Caco-2 (cell line): ENCODE results near the gene LRRK2. TPM values are rescaled to one million over a fixed set of nuclear protein-coding genes. Genes with fewer than 3 reads are reported as not detected.

Source experiments
- BruUV-seq: library from RNA; stranded (reverse); fragments of 400-500 nt; replicated peaks from 2 replicates; lab custom pipeline; 2021; lab: Mats Ljungman, UMichigan
- CTCF ChIA-PET: fragments of 300-600 bp; sonication (Branson Sonifier 250); formaldehyde crosslinking; loops from one replicate; lab custom pipeline; 2022; ENCODE audit warnings: antibody characterized with exemption; lab: Charles Lee
- POLR2A ChIA-PET: fragments of 300-600 bp; sonication (Branson Sonifier 250); formaldehyde crosslinking; loops from one replicate; lab custom pipeline; 2022; ENCODE audit warnings: antibody characterized with exemption; lab: Charles Lee
- DNase-seq, 2 experiments: peaks; one replicate each; pipeline versions ENCODE4 v3.0.0 to v3.0.0-alpha.2; 2020 to 2022
- H3K27me3 ChIP-seq: replicated peaks from 2 replicates; pipeline ENCODE4 v1.6.0; 2011; ENCODE audit warnings: low read length; ENCODE audit not compliant: control insufficient read depth, insufficient read depth
- H3K36me3 ChIP-seq: 2 replicates; pipeline ENCODE4 v1.5.1; 2011; ENCODE audit warnings: low read length; ENCODE audit not compliant: control insufficient read depth, insufficient read depth
- H3K4me1 ChIP-seq: fragments of 250-450 bp; sonication (Bioruptor Pico); 2 replicates; pipeline ENCODE4 v1.5.1; 2020; ENCODE audit warnings: mild to moderate bottlenecking
- H3K4me3 ChIP-seq: 2 replicates; pipeline ENCODE4 v1.5.1; 2011; ENCODE audit warnings: low read depth, mild to moderate bottlenecking, control low read depth, low read length
- H3K9me3 ChIP-seq: fragments of 250-450 bp; sonication (Bioruptor Pico); 2 replicates; pipeline ENCODE4 v1.5.1; 2020; ENCODE audit warnings: mild to moderate bottlenecking, moderate library complexity
- H3K27ac Mint-ChIP-seq: one replicate; pipeline ENCODE4 v1.8.0; 2022; ENCODE audit warnings: mixed read lengths; ENCODE audit not compliant: unreplicated experiment
- H3K27me3 Mint-ChIP-seq: one replicate; pipeline ENCODE4 v1.8.0; 2022; ENCODE audit warnings: mixed read lengths; ENCODE audit not compliant: insufficient read depth, unreplicated experiment
- H3K36me3 Mint-ChIP-seq: one replicate; pipeline ENCODE4 v1.8.0; 2022; ENCODE audit warnings: mild to moderate bottlenecking, mixed read lengths; ENCODE audit not compliant: insufficient read depth, unreplicated experiment
- H3K4me1 Mint-ChIP-seq: one replicate; pipeline ENCODE4 v1.8.0; 2022; ENCODE audit warnings: low read depth, mixed read lengths; ENCODE audit not compliant: unreplicated experiment
- H3K4me3 Mint-ChIP-seq: one replicate; pipeline ENCODE4 v1.8.0; 2022; ENCODE audit warnings: mild to moderate bottlenecking, moderate library complexity, mixed read lengths; ENCODE audit not compliant: unreplicated experiment
- H3K9me3 Mint-ChIP-seq: one replicate; pipeline ENCODE4 v1.8.0; 2022; ENCODE audit warnings: mixed read lengths; ENCODE audit not compliant: unreplicated experiment
- CTCF ChIP-seq, 2 experiments: fragments of 200-600 bp in 1 of 2; IDR thresholded peaks; 1 replicate in 1 of 2; 2 replicates in 1 of 2; pipeline versions ENCODE4 v1.5.1 to v1.8.0; 2011 to 2022; ENCODE audit warnings: antibody characterized with exemption in 1 of 2, control low read depth in 1 of 2, inconsistent platforms in 1 of 2, low read depth in 1 of 2, low read length in 1 of 2, mild to moderate bottlenecking in 1 of 2, moderate library complexity in 1 of 2; ENCODE audit not compliant: insufficient read depth in 1 of 2, severe bottlenecking in 1 of 2, unreplicated experiment in 1 of 2
- intact Hi-C: fragments of 100-400 bp; cut with micrococcal nuclease; formaldehyde crosslinking; loops from one replicate; pipeline ENCODE4 v1.10.0; 2022; ENCODE audit not compliant: unreplicated experiment
- total RNA-seq: library from RNA; stranded (reverse); gene quantifications from 2 replicates; pipeline ENCODE4 v1.2.3, GENCODE V29; 2022

LRRK2 gene
- total RNA-seq, 1 experiment from 2014 or later = 0.11 TPM

- ChIA-PET CTCF (no interaction called here), POLR2A (no interaction called here)
- no peaks in the 10 kb centered on the region for H3K4me1 ChIP-seq
- no peak for TF ChIP-seq CTCF (IDR thresholded peaks at IDR 0.05; ENCODE audit: insufficient read depth in 1 of 2, low read depth in 1 of 2, low read length in 1 of 2, severe bottlenecking in 1 of 2, unreplicated experiment in 1 of 2)
- no peaks in the 10 kb centered on the region for H3K4me1 Mint-ChIP-seq
- no peak overlapping the region for H3K27ac Mint-ChIP-seq
- no peaks in the 10 kb centered on the region for H3K36me3 ChIP-seq
- no peaks in the 10 kb centered on the region for H3K36me3 Mint-ChIP-seq
- H3K27me3 ChIP-seq = no peaks in the 10 kb centered on the region
- no peaks in the 10 kb centered on the region for H3K9me3 ChIP-seq
- H3K4me3 ChIP-seq = no peak overlapping the region
- no TSS peak for BruUV-seq
- intact Hi-C loops = no loop called here
- no peak for DNase-seq
- H3K4me3 Mint-ChIP-seq = no peak overlapping the region
- H3K9me3 Mint-ChIP-seq = no peaks in the 10 kb centered on the region
- H3K27me3 Mint-ChIP-seq = no peaks in the 10 kb centered on the region
Observed at GRCh38 chr12:40300490-40300889, 75.7 kb downstream of the LRRK2 start.

GRCh38 chr12:40309001-40309400 lies 84.2 kb downstream of the LRRK2 start:
- Mint-ChIP-seq H3K36me3 (no peaks in the 10 kb centered on the region), H3K9me3 (no peaks in the 10 kb centered on the region), H3K4me1 (no peaks in the 10 kb centered on the region), H3K4me3 (no peak overlapping the region), H3K27ac (no peak overlapping the region), H3K27me3 (peaks cover 5% of the 10 kb centered on the region)
- H3K27me3 ChIP-seq = no peaks in the 10 kb centered on the region
- BruUV-seq = no TSS peak
- ChIA-PET CTCF (no interaction called here), POLR2A (no interaction called here)
- H3K9me3 ChIP-seq = no peaks in the 10 kb centered on the region
- intact Hi-C loops = no loop called here
- H3K4me1 ChIP-seq = no peaks in the 10 kb centered on the region
- no peaks in the 10 kb centered on the region for H3K36me3 ChIP-seq
- DNase-seq = no peak
- TF ChIP-seq CTCF (IDR thresholded peaks at IDR 0.05; ENCODE audit: insufficient read depth in 1 of 2, low read depth in 1 of 2, low read length in 1 of 2, severe bottlenecking in 1 of 2, unreplicated experiment in 1 of 2) = no peak
- H3K4me3 ChIP-seq = no peak overlapping the region

GRCh38 chr12:40310211-40310610 lies 85.4 kb downstream of the LRRK2 start:
- no TSS peak for BruUV-seq
- H3K27ac Mint-ChIP-seq = no peak overlapping the region
- no peak for DNase-seq
- intact Hi-C loops = no loop called here
- no peaks in the 10 kb centered on the region for H3K4me1 Mint-ChIP-seq
- H3K36me3 Mint-ChIP-seq = no peaks in the 10 kb centered on the region
- H3K4me3 Mint-ChIP-seq = no peak overlapping the region
- CTCF ChIA-PET = no interaction called here
- H3K4me1 ChIP-seq = no peaks in the 10 kb centered on the region
- TF ChIP-seq CTCF (IDR thresholded peaks at IDR 0.05; ENCODE audit: insufficient read depth in 1 of 2, low read depth in 1 of 2, low read length in 1 of 2, severe bottlenecking in 1 of 2, unreplicated experiment in 1 of 2) = no peak
- H3K9me3 ChIP-seq = no peaks in the 10 kb centered on the region
- no peaks in the 10 kb centered on the region for H3K9me3 Mint-ChIP-seq
- no peaks in the 10 kb centered on the region for H3K36me3 ChIP-seq
- H3K4me3 ChIP-seq = no peak overlapping the region
- H3K27me3 ChIP-seq = no peaks in the 10 kb centered on the region
- H3K27me3 Mint-ChIP-seq = peaks cover 5% of the 10 kb centered on the region
- POLR2A ChIA-PET = no interaction called here
